ENCODE data around the gene B9D1.

Gene B9D1

DNA sequence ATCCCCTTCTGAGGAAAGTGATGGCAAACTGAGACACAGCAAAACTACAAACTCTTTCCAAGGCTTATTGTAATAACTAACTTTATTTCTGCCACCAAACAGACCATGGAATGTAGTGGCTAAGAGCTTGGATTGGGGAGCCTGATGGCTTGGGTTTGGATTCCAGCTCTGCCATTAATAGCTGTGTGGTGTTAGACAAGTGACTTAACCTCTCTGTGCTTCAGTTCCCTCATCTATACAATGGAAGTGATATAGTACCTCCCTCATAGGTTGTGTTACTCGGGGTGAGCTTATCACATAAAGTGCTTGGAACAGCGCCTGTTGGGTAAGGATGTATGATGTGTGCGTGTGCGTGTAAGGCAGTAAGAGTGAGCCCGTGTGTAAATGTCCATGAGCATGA is 42.6 kb upstream of the B9D1 start:
- H3K36me3 ChIP-seq (ENCODE audit: insufficient read depth) = no peaks in the 10 kb centered on the region
- H3K27ac ChIP-seq = no peak overlapping the region
- no peak for TF ChIP-seq CTCF (conservative IDR thresholded peaks at IDR 0.05; ENCODE audit: low read depth, low read length)
- no peaks in the 10 kb centered on the region for H4K20me1 ChIP-seq (ENCODE audit: insufficient read depth)
- no peak overlapping the region for H3K4me3 ChIP-seq (IDR thresholded peaks at IDR 0.05; ENCODE audit: insufficient read depth, low read depth, low read length)
- H3K79me2 ChIP-seq (ENCODE audit: insufficient read depth, low read depth) = no peaks in the 10 kb centered on the region
- no peaks in the 10 kb centered on the region for H3K4me1 ChIP-seq (ENCODE audit: low read depth, poor library complexity, severe bottlenecking)
- no peak overlapping the region for H2AFZ ChIP-seq (ENCODE audit: low read depth)
- H3K9ac ChIP-seq = no peak overlapping the region
- no peaks in the 10 kb centered on the region for H3K27me3 ChIP-seq (ENCODE audit: insufficient read depth, low read depth)
- no peak overlapping the region for H3K4me2 ChIP-seq

DNA sequence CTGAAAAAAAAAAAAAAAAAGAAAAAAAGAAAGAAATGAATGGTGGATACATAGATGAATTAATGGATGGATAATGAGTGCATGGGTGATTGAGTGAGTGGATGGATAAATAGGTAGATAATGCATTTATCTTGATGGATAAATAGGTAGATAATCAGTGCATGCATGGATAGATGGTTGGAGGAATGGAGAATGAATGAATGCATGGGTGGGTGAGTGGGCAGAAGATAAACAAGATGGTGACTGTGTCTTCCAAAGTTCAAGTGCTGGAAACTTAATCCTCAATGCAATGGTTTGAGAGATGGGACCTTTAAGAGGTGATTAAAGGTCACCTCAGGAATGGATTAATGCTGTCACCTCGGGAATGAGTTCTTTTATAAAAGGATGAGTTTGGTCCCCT is 41.7 kb upstream of the B9D1 start:
- H4K20me1 ChIP-seq (ENCODE audit: insufficient read depth) = no peaks in the 10 kb centered on the region
- TF ChIP-seq CTCF (conservative IDR thresholded peaks at IDR 0.05; ENCODE audit: low read depth, low read length) = no peak
- no peak overlapping the region for H3K4me2 ChIP-seq
- no peak overlapping the region for H2AFZ ChIP-seq (ENCODE audit: low read depth)
- H3K79me2 ChIP-seq (ENCODE audit: insufficient read depth, low read depth) = no peaks in the 10 kb centered on the region
- no peaks in the 10 kb centered on the region for H3K36me3 ChIP-seq (ENCODE audit: insufficient read depth)
- H3K9ac ChIP-seq = no peak overlapping the region
- H3K4me3 ChIP-seq (IDR thresholded peaks at IDR 0.05; ENCODE audit: insufficient read depth, low read depth, low read length) = no peak overlapping the region
- no peaks in the 10 kb centered on the region for H3K4me1 ChIP-seq (ENCODE audit: low read depth, poor library complexity, severe bottlenecking)
- H3K27ac ChIP-seq = no peak overlapping the region
- H3K27me3 ChIP-seq (ENCODE audit: insufficient read depth, low read depth) = no peaks in the 10 kb centered on the region

DNA sequence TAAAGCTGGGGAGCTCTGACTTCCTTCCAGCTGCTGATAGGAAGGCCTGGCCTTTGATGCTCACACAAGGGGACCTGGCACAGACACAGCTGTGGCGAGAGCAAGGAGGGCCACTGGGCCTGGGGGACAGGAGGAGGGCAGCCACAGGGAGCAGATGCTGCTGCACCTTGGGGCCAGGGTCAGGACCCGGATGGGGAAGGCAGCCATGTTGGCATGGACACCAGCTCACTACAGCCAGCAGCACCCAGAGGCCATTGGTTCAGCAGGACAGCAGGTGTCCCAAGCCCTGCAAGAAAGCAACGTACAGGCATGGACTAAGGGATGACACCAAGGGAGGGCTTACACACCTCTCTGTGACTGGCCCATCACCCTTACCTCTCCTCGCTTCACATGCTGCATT is 40.5 kb upstream of the B9D1 start:
- Histone ChIP-seq H3K27ac (no peak overlapping the region), H4K20me1 (ENCODE audit: insufficient read depth) (no peaks in the 10 kb centered on the region), H2AFZ (ENCODE audit: low read depth) (no peak overlapping the region), H3K36me3 (ENCODE audit: insufficient read depth) (no peaks in the 10 kb centered on the region), H3K27me3 (ENCODE audit: insufficient read depth, low read depth) (no peaks in the 10 kb centered on the region), H3K4me2 (no peak overlapping the region), H3K79me2 (ENCODE audit: insufficient read depth, low read depth) (no peaks in the 10 kb centered on the region), H3K9ac (no peak overlapping the region), H3K4me1 (ENCODE audit: low read depth, poor library complexity, severe bottlenecking) (no peaks in the 10 kb centered on the region), H3K4me3 (IDR thresholded peaks at IDR 0.05; ENCODE audit: insufficient read depth, low read depth, low read length) (no peak overlapping the region)
- TF ChIP-seq CTCF (conservative IDR thresholded peaks at IDR 0.05; ENCODE audit: low read depth, low read length) = no peak

GRCh38 chr17:19402171-19402570 is 39.6 kb upstream of the B9D1 start:
- Histone ChIP-seq H3K27ac (no peak overlapping the region), H3K9ac (no peak overlapping the region), H3K27me3 (ENCODE audit: insufficient read depth, low read depth) (no peaks in the 10 kb centered on the region), H3K4me2 (no peak overlapping the region), H3K4me1 (ENCODE audit: low read depth, poor library complexity, severe bottlenecking) (no peaks in the 10 kb centered on the region), H4K20me1 (ENCODE audit: insufficient read depth) (no peaks in the 10 kb centered on the region), H3K4me3 (IDR thresholded peaks at IDR 0.05; ENCODE audit: insufficient read depth, low read depth, low read length) (no peak overlapping the region), H3K79me2 (ENCODE audit: insufficient read depth, low read depth) (no peaks in the 10 kb centered on the region), H3K36me3 (ENCODE audit: insufficient read depth) (no peaks in the 10 kb centered on the region), H2AFZ (ENCODE audit: low read depth) (no peak overlapping the region)
- no peak for TF ChIP-seq CTCF (conservative IDR thresholded peaks at IDR 0.05; ENCODE audit: low read depth, low read length)

Measured in KMS-11 (cell line).